K562 (cell line): Measurements from ENCODE around the gene RSPRY1. TPM values are rescaled to one million over a fixed set of nuclear protein-coding genes. Genes with fewer than 3 reads are reported as not detected.

Experiments used
- ATAC-seq: fragments of 200-7000 bp; cut with Tn5 transposase; 3 replicates; pipeline ENCODE4 v1.9.1; 2020; ENCODE audit warnings: moderate library complexity
- BruUV-seq: library from RNA; stranded (reverse); fragments of 400-500 nt; replicated peaks from 2 replicates; lab custom pipeline; 2021; lab: Mats Ljungman, UMichigan
- CTCF ChIA-PET: fragments of 300-600 bp; formaldehyde crosslinking; extraction: SDS; loops from one replicate; lab custom pipeline; 2021; ENCODE audit warnings: low intra/inter-chr PET ratio; lab: Yijun Ruan, JAX
- POLR2A ChIA-PET: fragments of 300-600, 350-650 bp; sonication (Branson Sonifier 250); formaldehyde crosslinking; extraction: SDS; loops from one replicate; lab custom pipeline; 2021; ENCODE audit warnings: antibody characterized with exemption, inconsistent platforms; lab: Yijun Ruan, JAX
- DNase-seq, 4 experiments: peaks; one replicate each; pipeline versions ENCODE4 v3.0.0 to v3.0.0-alpha.2; 2011 to 2018; ENCODE audit warnings: low spot score in 3 of 4, mixed read lengths in 3 of 4; ENCODE audit errors: extremely low read depth in 1 of 4
- FAIRE-seq: peaks from 2 replicates; lab custom pipeline; 2011; peaks lifted over from hg19 to GRCh38; lab: Jason Lieb, UNC
- H2AFZ ChIP-seq: 2 replicates; pipeline ENCODE4 v1.6.0; 2011; ENCODE audit warnings: low read depth, low read length, control low read depth, inconsistent platforms
- H3K27ac ChIP-seq: fragments of 200-600 bp; 3 replicates; pipeline ENCODE4 v1.8.0; 2011; ENCODE audit warnings: low read depth, mild to moderate bottlenecking, control low read depth, inconsistent platforms, low read length, moderate library complexity, mixed read lengths; ENCODE audit errors: extremely low read depth
- H3K27me3 ChIP-seq, 2 experiments: fragments of 300-600 bp in 1 of 2; 2 replicates in 1 of 2; 3 replicates in 1 of 2; pipeline versions ENCODE4 v1.6.0 to v1.8.0; 2011; ENCODE audit warnings: inconsistent platforms in 2 of 2, low read length in 2 of 2, mild to moderate bottlenecking in 1 of 2, mixed read lengths in 1 of 2, moderate library complexity in 1 of 2; ENCODE audit not compliant: control insufficient read depth in 2 of 2, insufficient read depth in 2 of 2
- H3K36me3 ChIP-seq: fragments of 300-600 bp; 3 replicates; pipeline ENCODE4 v1.8.0; 2011; ENCODE audit warnings: mild to moderate bottlenecking, low read length, inconsistent platforms; ENCODE audit not compliant: control insufficient read depth, insufficient read depth
- H3K4me1 ChIP-seq, 2 experiments: fragments of 200-600 bp in 1 of 2; replicated peaks in 1 of 2; 2 replicates in 1 of 2; 3 replicates in 1 of 2; pipeline versions ENCODE4 v1.5.1 to v1.8.0; 2011; ENCODE audit warnings: inconsistent platforms in 2 of 2, low read length in 2 of 2, mild to moderate bottlenecking in 1 of 2, mixed read lengths in 1 of 2, moderate library complexity in 1 of 2; ENCODE audit not compliant: control insufficient read depth in 2 of 2, insufficient read depth in 2 of 2
- H3K4me2 ChIP-seq: 2 replicates; pipeline ENCODE4 v1.6.1; 2011; ENCODE audit warnings: low read length, control low read depth, inconsistent platforms, mixed read lengths; ENCODE audit not compliant: insufficient read depth
- H3K4me3 ChIP-seq: fragments of 200-600 bp; sonication (generic), shearing (Covaris generic); 2 replicates; pipeline ENCODE4 v1.5.1; 2016; ENCODE audit warnings: control low read depth, inconsistent platforms
- H3K79me2 ChIP-seq: fragments of 200-600 bp; 3 replicates; pipeline ENCODE4 v1.8.0; 2011; ENCODE audit warnings: low read length, inconsistent platforms; ENCODE audit not compliant: control insufficient read depth, insufficient read depth
- H3K9ac ChIP-seq, 2 experiments: 2 replicates each; pipeline versions ENCODE4 v1.6.0 to v1.6.1; 2011; ENCODE audit warnings: low read depth in 2 of 2, low read length in 2 of 2, control low read depth in 1 of 2, inconsistent platforms in 1 of 2, mild to moderate bottlenecking in 1 of 2, mixed read lengths in 1 of 2; ENCODE audit not compliant: insufficient read depth in 1 of 2
- H3K9me1 ChIP-seq: one replicate; pipeline ENCODE4 v1.6.0; 2011; ENCODE audit warnings: inconsistent platforms, mild to moderate bottlenecking, low read length, moderate library complexity; ENCODE audit not compliant: control insufficient read depth, insufficient read depth
- H3K9me3 ChIP-seq: replicated peaks from 2 replicates; pipeline ENCODE4 v1.5.1; 2011; ENCODE audit warnings: low read depth, low read length, inconsistent platforms; ENCODE audit not compliant: control insufficient read depth, insufficient read depth
- H4K20me1 ChIP-seq: replicated peaks from 2 replicates; pipeline ENCODE4 v1.6.1; 2011; ENCODE audit warnings: low read length, inconsistent platforms, mixed read lengths; ENCODE audit not compliant: control insufficient read depth, insufficient read depth
- BDP1 ChIP-seq: IDR thresholded peaks from 3 replicates; pipeline ENCODE4 v1.6.1; 2011; ENCODE audit not compliant: insufficient read length, insufficient read depth
- CCNT2 ChIP-seq: IDR thresholded peaks from 2 replicates; pipeline ENCODE4 v1.6.1; 2011; ENCODE audit warnings: borderline replicate concordance, low read depth, mild to moderate bottlenecking, moderate library complexity, mixed read lengths, low read length; ENCODE audit not compliant: insufficient read length; ENCODE audit errors: extremely low read depth
- EP300 ChIP-seq: IDR thresholded peaks from 2 replicates; pipeline ENCODE4 v1.6.1; 2012; ENCODE audit warnings: low read length, improper control_type of control experiment
- HNRNPLL ChIP-seq: fragments of 200-400 bp; formaldehyde crosslinking; IDR thresholded peaks from 2 replicates; pipeline ENCODE4 v1.6.1; 2017; ENCODE audit warnings: low read length, low read depth, mild to moderate bottlenecking; ENCODE audit not compliant: poor library complexity, severe bottlenecking
- KLF16 ChIP-seq: IDR thresholded peaks from 2 replicates; pipeline ENCODE4 v1.6.1; 2016; ENCODE audit warnings: antibody characterized with exemption
- NCOR1 ChIP-seq: fragments of 450-650 bp; IDR thresholded peaks from 2 replicates; pipeline ENCODE4 v1.6.1; 2016; ENCODE audit warnings: mild to moderate bottlenecking, moderate library complexity
- NR3C1 ChIP-seq: sonication (generic); formaldehyde crosslinking; IDR thresholded peaks from 2 replicates; pipeline ENCODE4 v1.8.1; 2022; ENCODE audit warnings: missing genetic modification reagents
- PHF8 ChIP-seq: fragments of 200-600 bp; sonication (generic); IDR thresholded peaks from 2 replicates; pipeline ENCODE4 v1.6.1; 2012; ENCODE audit warnings: mixed run types, mild to moderate bottlenecking, inconsistent platforms, low read length, moderate library complexity, borderline replicate concordance
- POLR2AphosphoS2 ChIP-seq: IDR thresholded peaks from 2 replicates; pipeline ENCODE4 v1.6.1; 2012; ENCODE audit warnings: low read length, improper control_type of control experiment
- SMC3 ChIP-seq: conservative IDR thresholded peaks from 2 replicates; pipeline ENCODE4 v1.6.1; 2011; ENCODE audit warnings: low read depth, low read length, improper control_type of control experiment; ENCODE audit not compliant: insufficient read depth
- TBL1XR1 ChIP-seq, 2 experiments: IDR thresholded peaks; 2 replicates each; pipeline ENCODE4 v1.6.1; 2012; ENCODE audit warnings: improper control_type of control experiment in 2 of 2, low read length in 2 of 2, mild to moderate bottlenecking in 1 of 2
- TGIF2 ChIP-seq: sonication (generic); formaldehyde crosslinking; IDR thresholded peaks from 2 replicates; pipeline ENCODE4 v1.8.1; 2022; ENCODE audit warnings: mild to moderate bottlenecking, missing genetic modification reagents, moderate library complexity
- U2AF2 ChIP-seq: fragments of 200-400 bp; formaldehyde crosslinking; optimal IDR thresholded peaks from 2 replicates; pipeline ENCODE3; 2017; ENCODE audit warnings: low read depth, mild to moderate bottlenecking, low read length
- ZNF436 ChIP-seq: fragments of 250-450, 450-650 bp; sonication (Bioruptor Pico); formaldehyde crosslinking; IDR thresholded peaks from 2 replicates; pipeline ENCODE4 v1.7.0; 2020; ENCODE audit warnings: mild to moderate bottlenecking
- WGBS: fragments of 100-300 bp; shearing (Covaris generic); methylation state at CpG from one replicate; pipeline ENCODE4 v1.1.6; 2016; ENCODE audit warnings: low coverage, mixed read lengths; ENCODE audit not compliant: insufficient coverage; ENCODE audit errors: missing lambda C conversion rate; 5-methylcytosine and 5-hydroxymethylcytosine counted together
- in situ Hi-C: fragments of 300-500 bp; cut with MboI; formaldehyde crosslinking; loops from 4 replicates; pipeline ENCODE4 v1.15.0; 2018; ENCODE audit warnings: inconsistent platforms, mixed read lengths
- intact Hi-C: fragments of 100-400 bp; cut with micrococcal nuclease; formaldehyde crosslinking; loops from 2 replicates; pipeline ENCODE4 v1.14.2; 2022
- polyA plus RNA-seq, 8 experiments: library from polyadenylated mRNA; depleted of rRNA in 4 of 8; stranded (reverse) in 5 of 8; unstranded in 3 of 8; fragments of >200 nt; fragmentation: Nextera tagmentation in 2 of 8; fragmentation: Illumina TruSeq in 1 of 8; extraction: Ambion mirVana in 2 of 8; extraction: Trizol in 1 of 8; gene quantifications; 2 replicates each; pipeline versions ENCODE4 v1.2.1 to v1.2.3, GENCODE V29; 2011 to 2014; ENCODE audit warnings: inconsistent platforms in 1 of 8, missing spikeins in 1 of 8
- total RNA-seq, 7 experiments: library from RNA; depleted of rRNA in 6 of 7; stranded (reverse); fragments of >200 nt in 6 of 7; fragmentation: Illumina TruSeq in 2 of 7; extraction: Trizol in 2 of 7; gene quantifications; 2 replicates each; pipeline versions ENCODE4 v1.2.1 to v1.2.3, GENCODE V29; 2011 to 2021; ENCODE audit warnings: low replicate concordance in 1 of 7
- TF ChIP-seq, protein P1 (sequence below): fragments of 450-650 bp; formaldehyde crosslinking; IDR thresholded peaks from 2 replicates; pipeline ENCODE4 v1.4.0; 2020; ENCODE audit warnings: mild to moderate bottlenecking, moderate library complexity
- TF ChIP-seq, protein P2 (sequence below): sonication (generic); formaldehyde crosslinking; IDR thresholded peaks from 2 replicates; pipeline ENCODE4 v1.8.1; 2023; ENCODE audit warnings: mild to moderate bottlenecking, missing genetic modification reagents
- TF ChIP-seq, protein P3 (sequence below), 3 experiments: IDR thresholded peaks in 2 of 3; conservative IDR thresholded peaks in 1 of 3; 2 replicates each; pipeline ENCODE4 v1.5.1; 2011 to 2012; ENCODE audit warnings: low read length in 3 of 3, mild to moderate bottlenecking in 3 of 3, control low read depth in 2 of 3, improper control_type of control experiment in 1 of 3, inconsistent platforms in 1 of 3, low read depth in 1 of 3, mixed read lengths in 1 of 3, moderate library complexity in 1 of 3; ENCODE audit not compliant: insufficient read depth in 2 of 3

Gene RSPRY1
- total and polyA plus RNA-seq, 9 of the 15 experiments (the other 6 are each of a cell fraction or from before 2014, with no cell fraction given), result 10.2 to 27.8 (median 20.8) TPM

DNA sequence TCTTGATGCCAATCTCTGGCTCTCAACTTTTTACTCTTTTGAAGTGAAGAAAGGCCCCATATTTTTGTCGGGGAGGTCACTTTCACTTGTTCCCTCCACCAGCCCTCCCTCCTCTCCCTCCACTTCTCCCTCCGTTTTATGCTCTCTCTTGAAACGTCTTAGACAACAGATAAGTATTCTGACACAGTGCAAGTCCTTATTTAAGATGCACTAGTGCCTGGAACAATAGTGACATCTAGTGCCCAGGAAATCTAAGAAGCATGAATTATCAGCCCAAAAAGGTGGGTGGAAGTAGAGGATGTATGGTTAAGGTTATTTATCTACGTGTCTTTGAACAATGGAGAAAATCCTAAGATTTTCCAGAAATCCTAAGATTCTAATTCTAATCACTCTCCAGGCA lies 18.2 kb upstream of the RSPRY1 start:
- no peaks in the 10 kb centered on the region for H3K4me1 ChIP-seq
- no peak overlapping the region for H3K4me3 ChIP-seq
- no peaks in the 10 kb centered on the region for H3K9me3 ChIP-seq
- in situ Hi-C loops (loop anchor here (5.0 kb wide), 1 partner anchor 81 kb away; no protein-coding TSS in a partner anchor), intact Hi-C loops (loop anchor here (1.0 kb wide), 2 partner anchors 84 to 204 kb away; no protein-coding TSS in a partner anchor)
- CTCF ChIA-PET, result interaction anchor here (0.6 to 2.7 kb wide), 7 partner anchors 53 to 300 kb away, joined by 3 to 34 read pairs (median 4); partner anchors contain the start of gene CPNE2
- ATAC-seq (peak; percentile 88), DNase-seq (peak in 2 of 4 experiments; percentile 49 to 67), FAIRE-seq (peak; percentile 58)
- no peak overlapping the region for H3K4me2 ChIP-seq
- peaks cover 90% of the 10 kb centered on the region for H3K36me3 ChIP-seq
- POLR2A ChIA-PET, result interaction anchor here (0.7 kb wide), 1 partner anchor 193 kb away, joined by 3 read pairs; no protein-coding TSS in a partner anchor
- H3K9ac ChIP-seq, result no peak overlapping the region
- WGBS, result 28% methylated on average over 4 of the region's 4 CpGs
- no peaks in the 10 kb centered on the region for H3K27me3 ChIP-seq
- H3K27ac ChIP-seq, result no peak overlapping the region
- no peak overlapping the region for H2AFZ ChIP-seq
- no TSS peak for BruUV-seq
- H3K79me2 ChIP-seq, result no peaks in the 10 kb centered on the region
- no peaks in the 10 kb centered on the region for H4K20me1 ChIP-seq
- H3K9me1 ChIP-seq, result no peaks in the 10 kb centered on the region
- TF ChIP-seq HNRNPLL (no peak), TBL1XR1 (IDR thresholded peaks at IDR 0.05; ENCODE audit: low read length in 2 of 2) (no peak), PHF8 (no peak), U2AF2 (no peak), EP300 (no peak), BDP1 (no peak), POLR2AphosphoS2 (no peak), NR3C1 (CRISPR knock-in tag) (no peak), SMC3 (peak; percentile 56), TGIF2 (CRISPR knock-in tag) (no peak), CCNT2 (no peak), NCOR1 (no peak), KLF16 (0 out of 2 replicates have a peak, but pooled peaks have one; percentile 13), ZNF436 (CRISPR knock-in tag) (no peak)
- TF ChIP-seq, protein P1, sequence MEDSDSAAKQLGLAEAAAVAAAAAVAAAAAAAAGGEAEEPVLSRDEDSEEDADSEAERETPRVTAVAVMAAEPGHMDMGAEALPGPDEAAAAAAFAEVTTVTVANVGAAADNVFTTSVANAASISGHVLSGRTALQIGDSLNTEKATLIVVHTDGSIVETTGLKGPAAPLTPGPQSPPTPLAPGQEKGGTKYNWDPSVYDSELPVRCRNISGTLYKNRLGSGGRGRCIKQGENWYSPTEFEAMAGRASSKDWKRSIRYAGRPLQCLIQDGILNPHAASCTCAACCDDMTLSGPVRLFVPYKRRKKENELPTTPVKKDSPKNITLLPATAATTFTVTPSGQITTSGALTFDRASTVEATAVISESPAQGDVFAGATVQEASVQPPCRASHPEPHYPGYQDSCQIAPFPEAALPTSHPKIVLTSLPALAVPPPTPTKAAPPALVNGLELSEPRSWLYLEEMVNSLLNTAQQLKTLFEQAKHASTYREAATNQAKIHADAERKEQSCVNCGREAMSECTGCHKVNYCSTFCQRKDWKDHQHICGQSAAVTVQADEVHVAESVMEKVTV (CRISPR knock-in tag), result peak; percentile 68
- TF ChIP-seq, protein P2, sequence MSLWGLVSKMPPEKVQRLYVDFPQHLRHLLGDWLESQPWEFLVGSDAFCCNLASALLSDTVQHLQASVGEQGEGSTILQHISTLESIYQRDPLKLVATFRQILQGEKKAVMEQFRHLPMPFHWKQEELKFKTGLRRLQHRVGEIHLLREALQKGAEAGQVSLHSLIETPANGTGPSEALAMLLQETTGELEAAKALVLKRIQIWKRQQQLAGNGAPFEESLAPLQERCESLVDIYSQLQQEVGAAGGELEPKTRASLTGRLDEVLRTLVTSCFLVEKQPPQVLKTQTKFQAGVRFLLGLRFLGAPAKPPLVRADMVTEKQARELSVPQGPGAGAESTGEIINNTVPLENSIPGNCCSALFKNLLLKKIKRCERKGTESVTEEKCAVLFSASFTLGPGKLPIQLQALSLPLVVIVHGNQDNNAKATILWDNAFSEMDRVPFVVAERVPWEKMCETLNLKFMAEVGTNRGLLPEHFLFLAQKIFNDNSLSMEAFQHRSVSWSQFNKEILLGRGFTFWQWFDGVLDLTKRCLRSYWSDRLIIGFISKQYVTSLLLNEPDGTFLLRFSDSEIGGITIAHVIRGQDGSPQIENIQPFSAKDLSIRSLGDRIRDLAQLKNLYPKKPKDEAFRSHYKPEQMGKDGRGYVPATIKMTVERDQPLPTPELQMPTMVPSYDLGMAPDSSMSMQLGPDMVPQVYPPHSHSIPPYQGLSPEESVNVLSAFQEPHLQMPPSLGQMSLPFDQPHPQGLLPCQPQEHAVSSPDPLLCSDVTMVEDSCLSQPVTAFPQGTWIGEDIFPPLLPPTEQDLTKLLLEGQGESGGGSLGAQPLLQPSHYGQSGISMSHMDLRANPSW (CRISPR knock-in tag), result no peak
- TF ChIP-seq, protein P3, sequence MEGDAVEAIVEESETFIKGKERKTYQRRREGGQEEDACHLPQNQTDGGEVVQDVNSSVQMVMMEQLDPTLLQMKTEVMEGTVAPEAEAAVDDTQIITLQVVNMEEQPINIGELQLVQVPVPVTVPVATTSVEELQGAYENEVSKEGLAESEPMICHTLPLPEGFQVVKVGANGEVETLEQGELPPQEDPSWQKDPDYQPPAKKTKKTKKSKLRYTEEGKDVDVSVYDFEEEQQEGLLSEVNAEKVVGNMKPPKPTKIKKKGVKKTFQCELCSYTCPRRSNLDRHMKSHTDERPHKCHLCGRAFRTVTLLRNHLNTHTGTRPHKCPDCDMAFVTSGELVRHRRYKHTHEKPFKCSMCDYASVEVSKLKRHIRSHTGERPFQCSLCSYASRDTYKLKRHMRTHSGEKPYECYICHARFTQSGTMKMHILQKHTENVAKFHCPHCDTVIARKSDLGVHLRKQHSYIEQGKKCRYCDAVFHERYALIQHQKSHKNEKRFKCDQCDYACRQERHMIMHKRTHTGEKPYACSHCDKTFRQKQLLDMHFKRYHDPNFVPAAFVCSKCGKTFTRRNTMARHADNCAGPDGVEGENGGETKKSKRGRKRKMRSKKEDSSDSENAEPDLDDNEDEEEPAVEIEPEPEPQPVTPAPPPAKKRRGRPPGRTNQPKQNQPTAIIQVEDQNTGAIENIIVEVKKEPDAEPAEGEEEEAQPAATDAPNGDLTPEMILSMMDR (IDR thresholded peaks at IDR 0.05 in 2 of 3, conservative IDR thresholded peaks at IDR 0.05 in 1 of 3; ENCODE audit: insufficient read depth in 2 of 3, low read depth in 1 of 3, low read length in 3 of 3), result peak; percentile 55 to 79 (median 65)
